ENCODE results near the gene C2CD3. TPM values are rescaled to one million over a fixed set of nuclear protein-coding genes. Genes with fewer than 3 reads are reported as not detected.

The C2CD3 gene
- total and polyA plus RNA-seq, 4 donors: 3.1 to 14.5 (median 6.7) TPM

DNA sequence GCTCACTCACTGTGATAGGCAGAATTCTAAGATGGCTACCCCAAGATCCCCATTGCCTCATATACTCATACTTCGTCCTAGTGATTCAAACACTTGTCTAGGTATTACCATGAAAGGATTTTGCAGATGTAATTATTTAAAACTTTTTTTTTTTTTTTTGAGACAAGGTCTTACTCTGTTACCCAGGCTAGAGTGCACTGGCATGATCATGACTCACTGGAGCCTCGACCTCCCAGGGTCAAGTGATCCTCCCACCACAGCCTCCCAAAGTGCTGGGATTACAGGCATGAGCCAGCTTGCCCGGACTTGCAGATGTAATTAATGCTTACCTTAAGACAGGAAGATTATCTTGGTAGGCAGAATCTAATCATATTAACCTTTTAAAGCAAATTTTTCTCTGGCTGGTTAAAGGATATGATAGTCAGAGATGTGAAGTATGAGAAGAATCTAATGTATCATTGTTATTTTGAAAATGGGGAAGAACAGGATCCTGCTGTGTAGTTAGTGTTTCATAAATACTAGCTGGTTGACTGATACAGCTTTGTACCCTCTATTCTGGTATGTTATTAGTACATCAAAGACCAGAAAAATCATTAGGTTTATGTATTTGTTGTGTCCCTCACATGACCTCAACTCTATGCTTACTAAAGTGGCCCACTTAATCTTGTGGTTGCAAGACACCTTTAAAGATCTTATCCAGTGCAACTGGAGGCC lies 35.5 kb downstream of the C2CD3 start:
- Histone ChIP-seq H3K9me3 (ENCODE audit: control insufficient read depth in 4 of 4, low read length in 3 of 4) (no peaks in the 10 kb centered on the region), H3K27me3 (ENCODE audit: control insufficient read depth in 4 of 4, insufficient read depth in 4 of 4, low read length in 3 of 4) (no peaks in the 10 kb centered on the region), H3K4me1 (ENCODE audit: control insufficient read depth in 4 of 4, insufficient read depth in 4 of 4, low read length in 3 of 4) (no peaks in the 10 kb centered on the region), H3K9ac (ENCODE audit: low read depth in 1 of 2, low read length in 2 of 2) (no peak overlapping the region), H3K27ac (ENCODE audit: low read depth in 1 of 2, low read length in 2 of 2) (no peak overlapping the region), H3K36me3 (ENCODE audit: control insufficient read depth in 4 of 4, insufficient read depth in 3 of 4, low read depth in 1 of 4, low read length in 3 of 4) (peaks cover 0 to 18% (median 5%) of the 10 kb centered on the region in 4 donors), H3K4me3 (ENCODE audit: low read depth in 1 of 3, low read length in 3 of 3) (no peak overlapping the region)
- no peak for TF ChIP-seq RAD21 (IDR thresholded peaks at IDR 0.05)
- WGBS: 96% methylated on average over 3 of the region's 3 CpGs
- no peak for DNase-seq (ENCODE audit: low spot score)

DNA sequence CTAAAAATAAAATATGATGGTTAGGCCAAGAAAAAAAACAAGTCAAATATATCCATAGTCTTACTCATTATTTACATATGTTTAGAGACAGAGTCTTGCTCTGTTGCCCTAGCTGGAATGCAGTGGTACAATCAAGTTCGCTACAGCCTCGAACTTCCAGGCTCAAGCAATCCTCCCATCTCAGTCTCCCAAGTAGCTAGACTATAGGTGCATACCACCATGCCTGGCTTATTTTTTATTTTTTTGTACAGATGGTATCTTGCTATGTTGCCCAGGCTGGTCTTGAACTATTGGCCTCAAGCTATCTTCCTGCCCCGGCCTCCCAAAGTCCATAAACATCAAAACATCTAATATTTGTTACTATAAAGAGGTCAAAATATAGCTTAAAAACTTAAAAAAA lies 36.1 kb downstream of the C2CD3 start:
- no peaks in the 10 kb centered on the region for H3K4me1 ChIP-seq (ENCODE audit: control insufficient read depth in 4 of 4, insufficient read depth in 4 of 4, low read length in 3 of 4)
- H3K36me3 ChIP-seq (ENCODE audit: control insufficient read depth in 4 of 4, insufficient read depth in 3 of 4, low read depth in 1 of 4, low read length in 3 of 4): peaks cover 0 to 18% (median 5%) of the 10 kb centered on the region in 4 donors
- H3K9me3 ChIP-seq (ENCODE audit: control insufficient read depth in 4 of 4, low read length in 3 of 4): no peaks in the 10 kb centered on the region
- H3K27me3 ChIP-seq (ENCODE audit: control insufficient read depth in 4 of 4, insufficient read depth in 4 of 4, low read length in 3 of 4): no peaks in the 10 kb centered on the region
- H3K27ac ChIP-seq (ENCODE audit: low read depth in 1 of 2, low read length in 2 of 2): no peak overlapping the region
- WGBS: 99% methylated on average over 3 of the region's 3 CpGs
- no peak for DNase-seq (ENCODE audit: low spot score)
- TF ChIP-seq FOXA1 (IDR thresholded peaks at IDR 0.05) (no peak), FOXA2 (IDR thresholded peaks at IDR 0.05) (no peak), EGR1 (IDR thresholded peaks at IDR 0.05; ENCODE audit: low read depth in 2 of 2) (no peak), NR2F2 (IDR thresholded peaks at IDR 0.05) (no peak), GABPA (IDR thresholded peaks at IDR 0.05 in 1 of 2, conservative IDR thresholded peaks at IDR 0.05 in 1 of 2) (no peak), TAF1 (conservative IDR thresholded peaks at IDR 0.05) (no peak), HNF4G (IDR thresholded peaks at IDR 0.05) (no peak), RAD21 (IDR thresholded peaks at IDR 0.05) (no peak), JUND (IDR thresholded peaks at IDR 0.05) (no peak), RXRA (IDR thresholded peaks at IDR 0.05) (no peak)
- TF ChIP-seq, protein P1, sequence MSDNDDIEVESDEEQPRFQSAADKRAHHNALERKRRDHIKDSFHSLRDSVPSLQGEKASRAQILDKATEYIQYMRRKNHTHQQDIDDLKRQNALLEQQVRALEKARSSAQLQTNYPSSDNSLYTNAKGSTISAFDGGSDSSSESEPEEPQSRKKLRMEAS (IDR thresholded peaks at IDR 0.05): no peak
- TF ChIP-seq, protein P2, sequence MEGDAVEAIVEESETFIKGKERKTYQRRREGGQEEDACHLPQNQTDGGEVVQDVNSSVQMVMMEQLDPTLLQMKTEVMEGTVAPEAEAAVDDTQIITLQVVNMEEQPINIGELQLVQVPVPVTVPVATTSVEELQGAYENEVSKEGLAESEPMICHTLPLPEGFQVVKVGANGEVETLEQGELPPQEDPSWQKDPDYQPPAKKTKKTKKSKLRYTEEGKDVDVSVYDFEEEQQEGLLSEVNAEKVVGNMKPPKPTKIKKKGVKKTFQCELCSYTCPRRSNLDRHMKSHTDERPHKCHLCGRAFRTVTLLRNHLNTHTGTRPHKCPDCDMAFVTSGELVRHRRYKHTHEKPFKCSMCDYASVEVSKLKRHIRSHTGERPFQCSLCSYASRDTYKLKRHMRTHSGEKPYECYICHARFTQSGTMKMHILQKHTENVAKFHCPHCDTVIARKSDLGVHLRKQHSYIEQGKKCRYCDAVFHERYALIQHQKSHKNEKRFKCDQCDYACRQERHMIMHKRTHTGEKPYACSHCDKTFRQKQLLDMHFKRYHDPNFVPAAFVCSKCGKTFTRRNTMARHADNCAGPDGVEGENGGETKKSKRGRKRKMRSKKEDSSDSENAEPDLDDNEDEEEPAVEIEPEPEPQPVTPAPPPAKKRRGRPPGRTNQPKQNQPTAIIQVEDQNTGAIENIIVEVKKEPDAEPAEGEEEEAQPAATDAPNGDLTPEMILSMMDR (IDR thresholded peaks at IDR 0.05; ENCODE audit: low read depth, low read length, missing input control): no peak
- TF ChIP-seq, protein P3, sequence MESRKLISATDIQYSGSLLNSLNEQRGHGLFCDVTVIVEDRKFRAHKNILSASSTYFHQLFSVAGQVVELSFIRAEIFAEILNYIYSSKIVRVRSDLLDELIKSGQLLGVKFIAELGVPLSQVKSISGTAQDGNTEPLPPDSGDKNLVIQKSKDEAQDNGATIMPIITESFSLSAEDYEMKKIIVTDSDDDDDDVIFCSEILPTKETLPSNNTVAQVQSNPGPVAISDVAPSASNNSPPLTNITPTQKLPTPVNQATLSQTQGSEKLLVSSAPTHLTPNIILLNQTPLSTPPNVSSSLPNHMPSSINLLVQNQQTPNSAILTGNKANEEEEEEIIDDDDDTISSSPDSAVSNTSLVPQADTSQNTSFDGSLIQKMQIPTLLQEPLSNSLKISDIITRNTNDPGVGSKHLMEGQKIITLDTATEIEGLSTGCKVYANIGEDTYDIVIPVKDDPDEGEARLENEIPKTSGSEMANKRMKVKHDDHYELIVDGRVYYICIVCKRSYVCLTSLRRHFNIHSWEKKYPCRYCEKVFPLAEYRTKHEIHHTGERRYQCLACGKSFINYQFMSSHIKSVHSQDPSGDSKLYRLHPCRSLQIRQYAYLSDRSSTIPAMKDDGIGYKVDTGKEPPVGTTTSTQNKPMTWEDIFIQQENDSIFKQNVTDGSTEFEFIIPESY (IDR thresholded peaks at IDR 0.05): no peak
- TF ChIP-seq, protein P4, sequence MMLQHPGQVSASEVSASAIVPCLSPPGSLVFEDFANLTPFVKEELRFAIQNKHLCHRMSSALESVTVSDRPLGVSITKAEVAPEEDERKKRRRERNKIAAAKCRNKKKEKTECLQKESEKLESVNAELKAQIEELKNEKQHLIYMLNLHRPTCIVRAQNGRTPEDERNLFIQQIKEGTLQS (IDR thresholded peaks at IDR 0.05): no peak
- H3K9ac ChIP-seq (ENCODE audit: low read depth in 1 of 2, low read length in 2 of 2): no peak overlapping the region
- H3K4me3 ChIP-seq (ENCODE audit: low read depth in 1 of 3, low read length in 3 of 3): no peak overlapping the region

DNA sequence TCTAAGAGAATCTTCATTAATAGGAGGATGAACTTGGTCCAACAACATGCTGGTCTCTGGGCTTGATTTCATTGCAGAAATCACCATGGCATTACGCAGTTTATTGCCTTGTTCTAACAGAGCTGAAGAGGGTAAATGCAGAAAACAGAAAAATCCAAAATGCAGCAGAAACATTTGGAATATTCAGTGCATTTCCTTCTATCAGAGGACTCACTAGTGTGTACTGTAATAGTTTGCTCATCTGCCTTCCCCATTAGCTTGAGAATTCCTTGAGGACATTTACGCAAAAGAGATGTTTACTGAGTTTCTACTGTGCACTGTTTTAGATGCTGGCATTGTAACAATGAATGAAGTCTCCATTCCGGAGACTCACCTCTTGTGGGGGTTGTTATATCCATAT lies 37.4 kb downstream of the C2CD3 start:
- no peak for DNase-seq (ENCODE audit: low spot score)
- no peaks in the 10 kb centered on the region for H3K4me1 ChIP-seq (ENCODE audit: control insufficient read depth in 4 of 4, insufficient read depth in 4 of 4, low read length in 3 of 4)
- H3K36me3 ChIP-seq (ENCODE audit: control insufficient read depth in 4 of 4, insufficient read depth in 3 of 4, low read depth in 1 of 4, low read length in 3 of 4): peaks cover 2 to 16% (median 5%) of the 10 kb centered on the region in 4 donors
- no peaks in the 10 kb centered on the region for H3K9me3 ChIP-seq (ENCODE audit: control insufficient read depth in 4 of 4, low read length in 3 of 4)
- H3K27me3 ChIP-seq (ENCODE audit: control insufficient read depth in 4 of 4, insufficient read depth in 4 of 4, low read length in 3 of 4): no peaks in the 10 kb centered on the region
- 95% methylated on average over 3 of the region's 3 CpGs for WGBS
- no peak overlapping the region for H3K4me3 ChIP-seq (ENCODE audit: low read depth in 1 of 3, low read length in 3 of 3)
- H3K9ac ChIP-seq (ENCODE audit: low read depth in 1 of 2, low read length in 2 of 2): no peak overlapping the region
- H3K27ac ChIP-seq (ENCODE audit: low read depth in 1 of 2, low read length in 2 of 2): no peak overlapping the region
- TF ChIP-seq HNF4G (IDR thresholded peaks at IDR 0.05) (no peak), GABPA (IDR thresholded peaks at IDR 0.05 in 1 of 2, conservative IDR thresholded peaks at IDR 0.05 in 1 of 2) (no peak), TAF1 (conservative IDR thresholded peaks at IDR 0.05) (no peak), FOXA2 (IDR thresholded peaks at IDR 0.05) (no peak), RXRA (IDR thresholded peaks at IDR 0.05) (no peak)
- TF ChIP-seq, protein P4 (IDR thresholded peaks at IDR 0.05): no peak
- TF ChIP-seq, protein P2 (IDR thresholded peaks at IDR 0.05; ENCODE audit: low read depth, low read length, missing input control): no peak
- TF ChIP-seq, protein P5, sequence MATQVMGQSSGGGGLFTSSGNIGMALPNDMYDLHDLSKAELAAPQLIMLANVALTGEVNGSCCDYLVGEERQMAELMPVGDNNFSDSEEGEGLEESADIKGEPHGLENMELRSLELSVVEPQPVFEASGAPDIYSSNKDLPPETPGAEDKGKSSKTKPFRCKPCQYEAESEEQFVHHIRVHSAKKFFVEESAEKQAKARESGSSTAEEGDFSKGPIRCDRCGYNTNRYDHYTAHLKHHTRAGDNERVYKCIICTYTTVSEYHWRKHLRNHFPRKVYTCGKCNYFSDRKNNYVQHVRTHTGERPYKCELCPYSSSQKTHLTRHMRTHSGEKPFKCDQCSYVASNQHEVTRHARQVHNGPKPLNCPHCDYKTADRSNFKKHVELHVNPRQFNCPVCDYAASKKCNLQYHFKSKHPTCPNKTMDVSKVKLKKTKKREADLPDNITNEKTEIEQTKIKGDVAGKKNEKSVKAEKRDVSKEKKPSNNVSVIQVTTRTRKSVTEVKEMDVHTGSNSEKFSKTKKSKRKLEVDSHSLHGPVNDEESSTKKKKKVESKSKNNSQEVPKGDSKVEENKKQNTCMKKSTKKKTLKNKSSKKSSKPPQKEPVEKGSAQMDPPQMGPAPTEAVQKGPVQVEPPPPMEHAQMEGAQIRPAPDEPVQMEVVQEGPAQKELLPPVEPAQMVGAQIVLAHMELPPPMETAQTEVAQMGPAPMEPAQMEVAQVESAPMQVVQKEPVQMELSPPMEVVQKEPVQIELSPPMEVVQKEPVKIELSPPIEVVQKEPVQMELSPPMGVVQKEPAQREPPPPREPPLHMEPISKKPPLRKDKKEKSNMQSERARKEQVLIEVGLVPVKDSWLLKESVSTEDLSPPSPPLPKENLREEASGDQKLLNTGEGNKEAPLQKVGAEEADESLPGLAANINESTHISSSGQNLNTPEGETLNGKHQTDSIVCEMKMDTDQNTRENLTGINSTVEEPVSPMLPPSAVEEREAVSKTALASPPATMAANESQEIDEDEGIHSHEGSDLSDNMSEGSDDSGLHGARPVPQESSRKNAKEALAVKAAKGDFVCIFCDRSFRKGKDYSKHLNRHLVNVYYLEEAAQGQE (IDR thresholded peaks at IDR 0.05): no peak
- TF ChIP-seq, protein P1 (IDR thresholded peaks at IDR 0.05): no peak

Measured in liver (tissue), 9 donors.